ENCODE results near the gene C1orf167. TPM values are rescaled to one million over a fixed set of nuclear protein-coding genes. Genes with fewer than 3 reads are reported as not detected.

C1orf167 gene
- total and polyA plus RNA-seq, 2 of the 8 experiments (the other 6 are each of a cell fraction or from before 2014, with no cell fraction given): 0.70 to 1.3 TPM

DNA sequence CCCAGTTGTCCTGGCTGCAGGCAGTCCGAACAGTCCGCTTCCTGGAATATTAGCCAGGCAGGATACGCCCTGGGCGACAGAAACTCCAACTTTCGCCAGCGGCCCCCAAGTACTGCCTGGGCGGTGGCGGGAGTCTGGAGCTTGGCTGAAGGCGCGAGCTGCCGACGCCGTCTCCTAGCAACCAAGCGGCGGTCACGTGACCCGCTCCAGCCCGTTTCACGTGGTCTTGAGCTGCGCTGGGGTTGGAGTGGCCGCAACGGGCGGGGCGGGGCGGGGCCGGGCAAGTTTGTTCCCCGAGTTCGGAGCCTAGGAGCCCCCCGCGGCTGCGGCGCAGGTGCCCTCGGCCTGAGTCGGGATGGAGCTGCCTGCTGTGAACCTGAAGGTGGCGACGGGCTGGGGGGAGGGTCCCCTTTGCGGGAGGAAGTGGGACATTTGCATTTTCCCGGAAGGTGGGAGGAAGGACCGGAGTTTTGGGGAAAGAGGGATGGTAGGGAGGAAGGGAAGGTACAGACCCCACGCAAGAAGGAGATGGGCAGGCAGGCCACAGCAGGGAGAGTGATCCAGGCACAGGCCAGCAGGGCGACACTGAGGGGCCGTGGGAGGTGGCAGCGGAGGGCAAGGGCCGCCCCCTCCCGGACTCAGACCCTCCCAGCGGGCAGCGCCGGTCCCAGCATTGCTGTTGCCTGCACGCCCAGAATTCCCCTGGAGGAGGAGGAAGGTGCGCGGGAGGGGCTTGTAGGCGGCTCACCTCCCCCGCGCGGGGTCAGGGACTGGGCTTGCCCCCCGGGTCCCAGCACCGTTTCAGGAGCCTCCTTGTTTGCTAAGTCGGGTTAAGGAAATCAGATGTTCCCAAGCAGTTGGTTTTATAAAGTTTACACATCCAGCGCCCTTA is 25.9 kb upstream of the C1orf167 start, which contains the start of gene AGTRAP (continued):
- peak; percentile 25; the same call in 1 of the 2 replicates for TF ChIP-seq TEAD4 (IDR thresholded peaks at IDR 0.05; ENCODE audit: low read depth, low read length)
